GM10266 (cell line): ENCODE data around the gene ZCCHC24.

Experiments used
- DNase-seq: peaks from one replicate; pipeline ENCODE4 v3.0.0; 2012; ENCODE audit errors: extremely low spot score
- CTCF ChIP-seq: IDR thresholded peaks from 2 replicates; pipeline ENCODE4 v1.5.1; 2012; ENCODE audit warnings: mild to moderate bottlenecking, low read depth; ENCODE audit not compliant: control insufficient read depth, insufficient read depth; ENCODE audit errors: missing control alignments

ZCCHC24 gene

DNA sequence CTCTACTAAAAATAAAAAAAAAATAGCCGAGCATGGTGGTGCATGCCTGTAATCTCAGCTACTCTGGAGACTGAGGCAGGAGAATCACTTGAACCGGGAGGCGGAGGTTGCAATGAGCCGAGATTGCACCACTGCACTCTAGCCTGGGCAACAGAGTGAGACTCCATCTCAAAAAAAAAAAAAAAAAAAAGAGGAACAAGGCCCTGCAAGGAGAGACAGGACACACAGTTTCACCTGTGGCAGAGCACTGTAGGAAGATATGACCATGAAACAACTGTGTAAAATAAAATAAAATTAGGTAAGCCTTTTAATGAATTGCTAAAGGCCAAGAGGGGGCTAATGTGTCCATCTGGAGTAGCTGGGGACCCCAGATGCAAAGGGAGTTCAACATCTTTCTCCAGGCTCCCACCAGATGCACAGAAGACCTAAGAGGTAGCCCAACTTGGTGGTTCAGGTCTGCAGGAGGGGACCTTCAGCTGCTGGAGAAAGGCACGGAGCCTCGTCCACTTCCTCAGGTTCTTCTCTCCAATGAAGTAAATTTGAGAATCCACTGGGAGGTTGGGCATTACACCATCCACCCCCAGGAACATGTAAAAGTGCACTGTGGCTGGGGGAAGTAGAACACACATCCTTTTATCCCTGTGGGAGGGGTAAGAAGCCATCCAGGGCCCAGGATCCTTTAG, 85.5 kb downstream of the ZCCHC24 start:
- DNase-seq = no peak
- TF ChIP-seq CTCF = no peak

DNA sequence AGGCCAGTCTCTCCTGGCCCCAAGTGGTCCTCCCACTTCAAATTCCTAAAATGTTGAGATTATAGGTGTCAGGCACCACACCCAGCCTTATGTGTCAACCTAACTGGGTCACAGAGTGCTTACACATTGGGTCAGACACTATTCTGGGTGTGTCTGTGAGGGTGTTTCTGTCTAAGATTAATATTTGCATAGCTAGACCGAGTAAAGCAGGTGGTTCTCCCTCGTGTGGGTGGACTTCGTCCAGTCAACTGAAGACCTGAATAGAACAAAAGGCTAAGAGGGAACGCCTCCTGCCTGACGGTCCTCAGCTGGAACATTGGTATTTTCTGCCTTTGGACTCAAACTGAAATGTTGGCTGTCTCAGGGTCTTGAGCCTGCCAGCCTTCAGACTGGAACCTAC, 86.6 kb downstream of the ZCCHC24 start:
- TF ChIP-seq CTCF = no peak
- DNase-seq = no peak

- TF ChIP-seq CTCF = no peak
- no peak for DNase-seq
Observed at GRCh38 chr10:79357180-79357579, 88.2 kb downstream of the ZCCHC24 start.

DNA sequence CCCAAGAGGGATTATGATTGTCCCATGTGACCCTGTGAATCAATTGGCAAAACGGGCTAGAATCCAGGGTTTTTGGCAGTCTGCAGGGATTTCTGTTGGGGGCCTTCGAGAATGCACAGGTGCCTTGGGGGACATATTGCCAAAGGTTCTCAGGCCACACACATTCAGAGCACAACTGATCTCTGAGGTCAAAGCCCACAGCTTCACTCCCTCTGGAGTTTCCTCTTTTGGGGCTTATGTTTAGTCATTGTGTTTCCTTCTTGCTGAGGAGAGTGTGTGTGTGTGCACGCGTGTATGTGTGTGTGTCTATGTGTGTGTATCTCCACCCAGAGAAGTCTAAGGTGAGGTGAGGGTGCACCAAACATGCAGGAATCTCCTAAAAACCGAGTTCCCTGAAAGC, 89.3 kb downstream of the ZCCHC24 start:
- TF ChIP-seq CTCF = no peak
- no peak for DNase-seq

DNA sequence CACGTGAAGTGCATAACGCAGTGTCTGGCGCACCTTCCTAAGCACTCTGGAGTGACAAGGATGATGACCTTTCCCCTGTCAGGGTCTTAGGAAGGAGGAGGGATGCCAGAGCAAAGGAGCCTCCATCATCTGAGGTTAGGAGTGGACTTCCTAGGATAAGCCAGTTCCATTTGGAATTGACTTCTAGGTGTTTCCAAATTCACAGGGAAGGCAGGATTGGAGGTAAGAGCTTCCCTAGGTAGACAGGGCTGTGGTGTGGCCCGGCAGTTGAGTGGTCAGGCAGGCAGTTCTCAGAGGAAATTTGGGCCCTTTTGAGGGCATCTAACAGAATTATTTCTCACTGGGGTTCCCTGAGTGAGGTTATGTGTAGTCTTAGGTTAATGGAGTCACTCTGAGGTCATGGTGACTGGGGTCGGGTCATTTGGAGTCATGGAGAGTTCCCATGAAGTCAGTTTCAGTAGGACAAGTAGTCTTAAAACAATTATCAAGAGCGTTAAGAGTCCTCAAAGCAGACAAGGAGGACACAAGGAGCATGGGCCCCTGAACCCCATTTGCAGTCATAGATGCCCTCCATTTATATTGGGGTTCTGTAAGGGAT, 89.9 kb downstream of the ZCCHC24 start:
- DNase-seq = no peak
- TF ChIP-seq CTCF = no peak

GRCh38 chr10:79354615-79355014, 90.8 kb downstream of the ZCCHC24 start:
- no peak for DNase-seq
- TF ChIP-seq CTCF = no peak

- DNase-seq = no peak
- no peak for TF ChIP-seq CTCF
Observed at GRCh38 chr10:79354141-79354540, 91.3 kb downstream of the ZCCHC24 start.
